Left lung (tissue), 10 donors: ENCODE results near the gene ADAMTSL1. TPM values are rescaled to one million over a fixed set of nuclear protein-coding genes. Genes with fewer than 3 reads are reported as not detected.
A peak's percentile ranks its signal among the peaks of the same experiment; 100 is the strongest.

Experiments used
- ATAC-seq: fragments of 200-7000 bp; cut with Tn5 transposase; one replicate; pipeline ENCODE4 v1.9.1; 2020; ENCODE audit warnings: moderate library complexity
- DNase-seq, 4 donors: peaks; one replicate each; pipeline ENCODE4 v3.0.0-alpha.2; 2013 to 2020
- H3K27ac ChIP-seq, 2 donors: fragments of 200-600 bp; sonication (generic) in 1 of 2; one replicate each; pipeline versions ENCODE4 v1.5.0 to v1.8.0; 2020 to 2021
- H3K27me3 ChIP-seq, 2 donors: fragments of 200-600 bp; sonication (generic) in 1 of 2; one replicate each; pipeline versions ENCODE4 v1.5.0 to v1.8.0; 2020 to 2021
- H3K36me3 ChIP-seq, 2 donors: fragments of 200-600 bp; sonication (generic) in 1 of 2; one replicate each; pipeline versions ENCODE4 v1.5.0 to v1.8.0; 2020 to 2021
- H3K4me1 ChIP-seq, 2 donors: fragments of 200-600 bp; one replicate each; pipeline ENCODE4 v1.8.0; 2021
- H3K4me3 ChIP-seq, 2 donors: fragments of 200-600 bp; sonication (generic) in 1 of 2; one replicate each; pipeline versions ENCODE4 v1.5.0 to v1.8.0; 2020 to 2021; ENCODE audit warnings: mild to moderate bottlenecking in 1 of 2
- H3K9me3 ChIP-seq, 2 donors: fragments of 200-600 bp; sonication (generic) in 1 of 2; one replicate each; pipeline versions ENCODE4 v1.5.0 to v1.8.0; 2020 to 2021
- intact Hi-C, 2 donors: fragments of 100-400 bp; cut with DNase I; formaldehyde crosslinking; loops; one replicate each; pipeline versions ENCODE4 v1.11.2 to v1.14.2; 2022
- polyA plus RNA-seq, 6 donors: library from polyadenylated mRNA; unstranded; fragments of 120-200 nt; gene quantifications; one replicate each; pipeline ENCODE4 v1.2.1, GENCODE V29; 2013; ENCODE audit not compliant: insufficient read length in 6 of 6
- total RNA-seq, 2 donors: library from RNA; stranded (reverse); fragmentation: NEBNext Ultra II Directional; extraction: Animal tissue kit (Norgen Biotek cat#: 25700); gene quantifications; one replicate each; pipeline ENCODE4 v1.2.1, GENCODE V29; 2021
- TF ChIP-seq, protein P1 (sequence below), 2 donors: fragments of 200-600 bp; sonication (generic) in 1 of 2; IDR thresholded peaks; one replicate each; pipeline versions ENCODE4 v1.5.0 to v1.8.0; 2021; ENCODE audit warnings: antibody characterized with exemption in 2 of 2
- donor health status: DM: no; HTN: yes; CAD: no.
- donor health status: DM: no; HTN: no; CAD: no.

ADAMTSL1 gene
- total and polyA plus RNA-seq, 8 donors: 3.0 to 28.1 (median 17.9) TPM

- ATAC-seq (no peak), DNase-seq (no peak)
- H3K4me1 ChIP-seq: no peaks in the 10 kb centered on the region
- intact Hi-C loops: no loop called here
- H3K9me3 ChIP-seq: no peaks in the 10 kb centered on the region
- no peak overlapping the region for H3K27ac ChIP-seq
- no peak overlapping the region for H3K4me3 ChIP-seq
- H3K27me3 ChIP-seq: no peaks in the 10 kb centered on the region
- no peaks in the 10 kb centered on the region for H3K36me3 ChIP-seq
- TF ChIP-seq, protein P1, sequence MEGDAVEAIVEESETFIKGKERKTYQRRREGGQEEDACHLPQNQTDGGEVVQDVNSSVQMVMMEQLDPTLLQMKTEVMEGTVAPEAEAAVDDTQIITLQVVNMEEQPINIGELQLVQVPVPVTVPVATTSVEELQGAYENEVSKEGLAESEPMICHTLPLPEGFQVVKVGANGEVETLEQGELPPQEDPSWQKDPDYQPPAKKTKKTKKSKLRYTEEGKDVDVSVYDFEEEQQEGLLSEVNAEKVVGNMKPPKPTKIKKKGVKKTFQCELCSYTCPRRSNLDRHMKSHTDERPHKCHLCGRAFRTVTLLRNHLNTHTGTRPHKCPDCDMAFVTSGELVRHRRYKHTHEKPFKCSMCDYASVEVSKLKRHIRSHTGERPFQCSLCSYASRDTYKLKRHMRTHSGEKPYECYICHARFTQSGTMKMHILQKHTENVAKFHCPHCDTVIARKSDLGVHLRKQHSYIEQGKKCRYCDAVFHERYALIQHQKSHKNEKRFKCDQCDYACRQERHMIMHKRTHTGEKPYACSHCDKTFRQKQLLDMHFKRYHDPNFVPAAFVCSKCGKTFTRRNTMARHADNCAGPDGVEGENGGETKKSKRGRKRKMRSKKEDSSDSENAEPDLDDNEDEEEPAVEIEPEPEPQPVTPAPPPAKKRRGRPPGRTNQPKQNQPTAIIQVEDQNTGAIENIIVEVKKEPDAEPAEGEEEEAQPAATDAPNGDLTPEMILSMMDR (IDR thresholded peaks at IDR 0.05): no peak
These were observed 10.0 kb upstream of the ADAMTSL1 start for GRCh38 chr9:18463991-18464390.

DNA sequence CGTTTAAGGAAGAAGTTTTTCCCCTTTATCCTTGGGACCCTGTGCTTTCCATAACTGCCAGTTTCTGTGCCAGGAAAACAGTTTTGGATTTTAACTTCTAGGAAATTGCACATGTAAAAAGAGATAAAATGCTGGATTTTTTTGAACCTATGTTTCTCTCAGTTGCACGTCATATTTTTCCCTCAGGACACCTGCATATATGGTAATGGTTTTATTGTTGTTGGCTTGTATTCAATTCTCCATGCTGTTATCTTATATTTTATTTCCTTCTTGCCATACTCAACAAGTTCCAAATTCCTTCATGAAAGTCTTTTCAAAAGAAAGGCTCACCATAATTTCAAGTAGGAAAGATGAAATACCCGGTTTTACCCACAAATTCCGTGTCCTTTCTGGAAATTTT lies 7.9 kb upstream of the ADAMTSL1 start:
- H3K27ac ChIP-seq: no peak overlapping the region
- DNase-seq (no peak), ATAC-seq (no peak)
- no peaks in the 10 kb centered on the region for H3K9me3 ChIP-seq
- no peak overlapping the region for H3K4me3 ChIP-seq
- intact Hi-C loops: no loop called here
- no peaks in the 10 kb centered on the region for H3K27me3 ChIP-seq
- no peaks in the 10 kb centered on the region for H3K36me3 ChIP-seq
- TF ChIP-seq, protein P1 (IDR thresholded peaks at IDR 0.05): no peak
- no peaks in the 10 kb centered on the region for H3K4me1 ChIP-seq

DNA sequence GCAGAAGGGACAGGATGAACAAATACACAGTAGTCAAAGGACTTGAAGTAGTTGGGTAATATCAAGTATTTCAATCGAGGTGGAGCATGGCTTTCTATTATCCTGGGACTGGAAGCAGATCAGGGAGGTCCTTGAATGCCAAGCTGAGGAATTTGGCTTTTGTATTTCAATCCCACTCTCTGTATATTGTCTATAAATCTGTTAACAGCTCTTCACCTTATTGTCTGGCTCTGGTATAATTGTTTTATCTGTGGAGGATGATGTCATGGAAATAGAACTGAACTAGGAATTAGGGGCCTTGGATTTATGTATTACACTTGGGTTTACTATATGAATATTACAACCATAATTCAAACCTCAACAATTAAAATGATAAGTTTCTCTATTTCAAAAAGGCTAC lies 6.3 kb upstream of the ADAMTSL1 start:
- Histone ChIP-seq H3K4me3 (no peak overlapping the region), H3K4me1 (no peaks in the 10 kb centered on the region), H3K9me3 (no peaks in the 10 kb centered on the region), H3K27me3 (no peaks in the 10 kb centered on the region), H3K36me3 (no peaks in the 10 kb centered on the region), H3K27ac (no peak overlapping the region)
- intact Hi-C loops: no loop called here
- DNase-seq (no peak), ATAC-seq (no peak)
- TF ChIP-seq, protein P1 (IDR thresholded peaks at IDR 0.05): no peak

GRCh38 chr9:18472435-18472834 lies 1.5 kb upstream of the ADAMTSL1 start:
- H3K27ac ChIP-seq: no peak overlapping the region
- no peak for DNase-seq
- intact Hi-C loops: no loop called here
- no peak for ATAC-seq
- no peaks in the 10 kb centered on the region for H3K27me3 ChIP-seq
- no peaks in the 10 kb centered on the region for H3K9me3 ChIP-seq
- H3K4me1 ChIP-seq: no peaks in the 10 kb centered on the region
- no peaks in the 10 kb centered on the region for H3K36me3 ChIP-seq
- TF ChIP-seq, protein P1 (IDR thresholded peaks at IDR 0.05): no peak
- no peak overlapping the region for H3K4me3 ChIP-seq

GRCh38 chr9:18472841-18473251 lies 1.1 kb upstream of the ADAMTSL1 start:
- TF ChIP-seq, protein P1 (IDR thresholded peaks at IDR 0.05): no peak
- H3K27me3 ChIP-seq: no peaks in the 10 kb centered on the region
- ATAC-seq (peak; percentile 50), DNase-seq (peak in 2 of 4 donors; percentile 20 to 36)
- H3K9me3 ChIP-seq: no peaks in the 10 kb centered on the region
- intact Hi-C loops: no loop called here
- H3K36me3 ChIP-seq: no peaks in the 10 kb centered on the region
- H3K4me3 ChIP-seq: no peak overlapping the region
- no peaks in the 10 kb centered on the region for H3K4me1 ChIP-seq
- no peak overlapping the region for H3K27ac ChIP-seq
